ENCODE measurements around the gene IL17REL. TPM values are rescaled to one million over a fixed set of nuclear protein-coding genes. Genes with fewer than 3 reads are reported as not detected.

The IL17REL gene
- total and polyA plus RNA-seq, 2 of the 13 experiments (the other 11 are each of a cell fraction or from before 2014, with no cell fraction given), result not detected

GRCh38 chr22:49958931-49959781 is 53.4 kb downstream of the IL17REL start (continued):
- TF ChIP-seq ZNF639 (CRISPR knock-in tag; conservative IDR thresholded peaks at IDR 0.05) (0 out of 2 replicates have a peak, but pooled peaks have one; percentile 6), ZNF33B (CRISPR knock-in tag; IDR thresholded peaks at IDR 0.05) (peak; percentile 17; the same call in 1 of the 2 replicates), KDM5B (CRISPR knock-in tag; IDR thresholded peaks at IDR 0.05; ENCODE audit: borderline replicate concordance) (no peak), ZSCAN21 (CRISPR knock-in tag; IDR thresholded peaks at IDR 0.05; ENCODE audit: borderline replicate concordance) (peak; percentile 49; the same call in 1 of the 2 replicates), UBTF (CRISPR knock-in tag; IDR thresholded peaks at IDR 0.05) (peak; percentile 21; the same call in 1 of the 2 replicates), ARHGAP35 (CRISPR knock-in tag; IDR thresholded peaks at IDR 0.05; ENCODE audit: borderline replicate concordance) (no peak; the same call in 1 of the 2 replicates), ZNF331 (CRISPR knock-in tag; IDR thresholded peaks at IDR 0.05) (peak; percentile 62), MED13 (CRISPR knock-in tag; IDR thresholded peaks at IDR 0.05) (no peak), CC2D1A (CRISPR knock-in tag; IDR thresholded peaks at IDR 0.05) (no peak), POLR2G (IDR thresholded peaks at IDR 0.05; ENCODE audit: low read depth, low read length) (peak; percentile 75; the same call in 1 of the 2 replicates), GLI4 (CRISPR knock-in tag; IDR thresholded peaks at IDR 0.05; ENCODE audit: borderline replicate concordance) (peak; percentile 28; the same call in 1 of the 2 replicates), MAX (IDR thresholded peaks at IDR 0.05) (peak; percentile 56), TARDBP (CRISPR knock-in tag; IDR thresholded peaks at IDR 0.05) (0 out of 2 replicates have a peak, but pooled peaks have one; percentile 33), ZBTB7A (CRISPR knock-in tag; IDR thresholded peaks at IDR 0.05) (peak; percentile 48; the same call in 1 of the 2 replicates), PHF20 (CRISPR knock-in tag; IDR thresholded peaks at IDR 0.05) (0 out of 2 replicates have a peak, but pooled peaks have one; percentile 49), ZNF281 (CRISPR knock-in tag; IDR thresholded peaks at IDR 0.05; ENCODE audit: borderline replicate concordance) (peak; percentile 95), ARNT2 (CRISPR knock-in tag; IDR thresholded peaks at IDR 0.05; ENCODE audit: low read depth) (peak; percentile 85; the same call in 1 of the 2 replicates), BCL3 (CRISPR knock-in tag; IDR thresholded peaks at IDR 0.05) (0 out of 2 replicates have a peak, but pooled peaks have one; percentile 47)

All from HepG2 (cell line).